NCI-H146 (cell line): ENCODE data around the gene ZFTA.
"Not testable (repeated sequence)": the region's sequence is repeated elsewhere in the genome, so short reads cannot be mapped to it uniquely, and the experiment has no call there.

Experiments used
- DNase-seq: peaks from one replicate; lab custom pipeline; 2025; lab: John Stamatoyannopoulos, UW

The ZFTA gene

GRCh38 chr11:63775191-63775590, 6.6 kb upstream of the ZFTA start:
- no peak for DNase-seq

GRCh38 chr11:63771741-63772318, 3.3 kb upstream of the ZFTA start:
- DNase-seq = not testable (repeated sequence)

- DNase-seq = no peak
These were observed 2.2 kb upstream of the ZFTA start for GRCh38 chr11:63770763-63771162.

GRCh38 chr11:63769714-63770455, 1.3 kb upstream of the ZFTA start:
- peak; percentile 91 for DNase-seq

DNA sequence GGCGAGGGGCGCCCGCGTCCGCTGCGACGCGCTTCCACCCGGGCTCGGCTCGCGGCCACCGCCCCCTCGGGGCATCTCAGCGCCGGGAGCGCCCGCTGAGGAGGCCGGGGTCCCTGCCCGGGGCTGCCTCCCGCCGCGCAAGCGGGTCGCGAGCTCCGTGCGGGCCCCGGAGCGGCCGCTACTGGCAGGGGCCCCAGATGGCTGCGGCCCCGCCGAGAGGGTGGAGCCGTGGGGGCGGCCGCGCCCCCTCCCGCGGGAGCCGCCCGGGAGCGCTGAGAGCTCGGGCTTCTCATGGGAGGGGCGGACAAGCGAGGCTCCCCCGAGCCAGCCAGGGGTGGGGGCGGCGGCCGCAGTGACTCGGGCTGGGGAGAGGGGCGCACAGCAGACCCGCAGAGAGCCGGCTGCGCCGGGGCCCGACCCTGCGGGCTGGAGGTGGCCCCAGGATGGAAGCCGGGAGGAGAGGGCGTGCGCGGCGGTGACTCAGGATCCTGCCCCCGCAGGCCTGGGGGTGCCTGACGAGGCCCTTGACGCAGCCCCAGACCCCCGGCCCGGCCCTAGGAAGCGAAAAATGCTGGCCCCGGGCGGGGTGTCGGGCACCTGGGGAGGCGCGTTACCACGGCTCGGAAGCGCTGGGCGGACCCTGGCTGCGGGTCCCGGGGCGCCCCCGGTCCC, 603 bp upstream of the ZFTA start:
- peak; percentile 74 for DNase-seq

DNA sequence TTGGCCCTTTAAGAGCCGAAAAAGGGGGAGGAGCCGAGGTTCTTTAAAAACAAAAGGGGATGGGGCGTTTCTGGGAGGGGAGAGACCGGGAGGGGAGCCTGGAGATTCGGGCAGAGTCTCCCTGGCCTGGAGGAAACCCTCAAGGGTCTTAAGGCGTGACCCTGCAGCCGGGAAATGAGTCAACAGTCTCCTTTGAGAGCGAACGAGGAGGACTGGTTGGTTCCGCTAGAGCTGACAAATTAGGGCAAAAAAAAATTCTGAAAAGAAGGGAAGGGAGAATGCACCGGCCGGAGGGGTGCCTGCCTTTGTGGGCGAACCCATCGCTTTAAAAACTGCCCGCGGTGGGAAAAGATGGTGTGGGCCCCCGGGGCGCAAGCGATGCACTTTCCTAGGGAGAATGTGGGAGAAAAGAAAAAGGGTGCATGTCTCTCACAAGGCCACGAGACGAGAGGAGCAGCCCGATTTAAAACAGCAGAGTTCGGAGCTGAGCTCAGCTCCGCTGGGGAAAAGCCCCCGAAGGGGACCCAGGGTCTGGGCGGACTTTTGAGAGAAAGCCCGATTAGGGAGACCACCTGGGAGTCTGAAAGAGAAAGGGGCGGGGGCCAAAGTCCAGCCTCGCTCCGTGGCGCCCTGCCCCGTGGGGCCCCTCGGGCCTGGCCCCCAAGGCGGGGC, 874 bp downstream of the ZFTA start:
- peak; percentile 77 for DNase-seq

GRCh38 chr11:63767267-63767564, 1.4 kb downstream of the ZFTA start:
- DNase-seq = no peak

DNA sequence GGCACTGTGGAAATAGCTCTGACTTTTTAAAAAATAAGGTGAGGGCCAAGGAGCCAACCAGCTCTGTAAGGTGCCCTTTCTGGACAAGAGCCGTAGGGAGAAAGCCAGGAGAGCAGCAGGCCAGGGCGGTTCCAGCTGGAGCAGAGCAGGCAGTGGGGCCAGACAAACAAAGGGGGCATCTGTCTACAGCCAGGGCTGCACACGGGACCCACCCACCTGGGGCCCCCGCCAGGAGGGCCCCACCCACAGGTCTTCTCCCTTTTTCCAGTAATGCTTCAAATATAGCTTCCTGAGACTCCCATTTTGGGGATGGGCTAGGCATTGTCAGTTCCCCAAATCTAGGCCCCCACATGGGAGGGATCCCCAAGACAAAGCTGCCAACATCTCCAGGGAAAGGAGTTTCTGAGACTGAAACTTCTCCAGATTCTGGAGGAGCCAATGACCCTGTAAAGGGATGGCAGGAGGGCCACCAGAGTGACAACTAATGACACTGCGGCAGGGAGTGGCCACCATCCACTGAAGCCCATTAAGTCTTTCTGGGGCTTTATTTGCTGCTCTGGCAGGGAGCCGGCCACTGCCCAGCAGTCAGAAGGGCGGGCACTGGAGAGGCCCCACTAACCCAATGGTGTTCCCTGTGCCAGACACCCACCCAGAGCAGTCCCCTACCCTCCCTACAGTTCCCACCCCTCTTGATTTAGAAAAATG, 1.9 kb downstream of the ZFTA start:
- DNase-seq = peak; percentile 39

- no peak for DNase-seq
These were observed 2.8 kb downstream of the ZFTA start for GRCh38 chr11:63765688-63766241.

DNA sequence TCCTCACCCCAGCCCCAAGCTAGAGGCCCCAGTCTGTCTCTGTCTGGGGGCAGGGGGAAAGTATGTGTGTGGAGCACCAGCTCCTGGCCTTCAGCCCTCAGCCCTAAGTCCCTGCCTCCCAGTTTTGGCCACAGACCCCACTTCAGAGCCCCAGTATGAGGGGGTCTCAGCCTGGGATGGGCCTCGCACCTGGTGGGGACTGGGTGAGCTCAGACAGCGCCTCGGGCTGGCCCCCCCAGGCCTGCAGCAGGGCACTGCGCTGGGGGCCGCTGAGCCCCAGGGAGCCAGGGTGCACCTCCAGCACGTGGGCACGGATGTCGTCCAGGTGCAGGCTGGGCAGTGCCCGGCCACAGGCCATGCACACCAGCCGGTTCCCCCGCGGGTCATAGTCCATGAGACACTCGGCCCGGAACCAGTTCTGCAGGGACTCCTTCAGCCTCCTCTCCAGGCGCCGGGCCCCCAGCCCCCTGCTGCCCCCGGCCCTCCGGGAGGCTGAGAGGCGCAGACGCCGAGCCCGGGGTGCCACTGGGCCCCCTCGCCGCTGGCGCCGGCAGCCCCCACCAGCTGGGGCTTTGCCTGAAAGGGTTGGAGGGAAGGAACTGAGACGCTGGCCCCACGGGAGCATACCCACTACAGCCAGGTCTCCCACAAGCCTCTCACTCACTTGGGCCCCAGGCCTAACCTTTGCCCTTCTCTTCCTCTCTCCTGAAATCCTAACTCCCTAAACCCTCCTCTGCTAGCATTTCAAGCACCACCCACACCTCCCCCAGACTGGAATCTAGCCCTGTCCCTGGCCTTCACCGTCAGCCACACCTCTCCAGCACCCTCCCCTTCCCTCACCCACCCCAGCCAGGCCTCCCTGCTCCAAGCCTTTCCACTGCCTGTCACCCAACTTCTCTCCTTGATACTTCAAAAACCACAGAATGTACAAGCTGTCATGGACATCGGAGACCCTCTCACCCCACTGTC, 3.6 kb downstream of the ZFTA start:
- no peak for DNase-seq

- no peak for DNase-seq
These were observed 4.3 kb downstream of the ZFTA start for GRCh38 chr11:63764340-63764678.

DNA sequence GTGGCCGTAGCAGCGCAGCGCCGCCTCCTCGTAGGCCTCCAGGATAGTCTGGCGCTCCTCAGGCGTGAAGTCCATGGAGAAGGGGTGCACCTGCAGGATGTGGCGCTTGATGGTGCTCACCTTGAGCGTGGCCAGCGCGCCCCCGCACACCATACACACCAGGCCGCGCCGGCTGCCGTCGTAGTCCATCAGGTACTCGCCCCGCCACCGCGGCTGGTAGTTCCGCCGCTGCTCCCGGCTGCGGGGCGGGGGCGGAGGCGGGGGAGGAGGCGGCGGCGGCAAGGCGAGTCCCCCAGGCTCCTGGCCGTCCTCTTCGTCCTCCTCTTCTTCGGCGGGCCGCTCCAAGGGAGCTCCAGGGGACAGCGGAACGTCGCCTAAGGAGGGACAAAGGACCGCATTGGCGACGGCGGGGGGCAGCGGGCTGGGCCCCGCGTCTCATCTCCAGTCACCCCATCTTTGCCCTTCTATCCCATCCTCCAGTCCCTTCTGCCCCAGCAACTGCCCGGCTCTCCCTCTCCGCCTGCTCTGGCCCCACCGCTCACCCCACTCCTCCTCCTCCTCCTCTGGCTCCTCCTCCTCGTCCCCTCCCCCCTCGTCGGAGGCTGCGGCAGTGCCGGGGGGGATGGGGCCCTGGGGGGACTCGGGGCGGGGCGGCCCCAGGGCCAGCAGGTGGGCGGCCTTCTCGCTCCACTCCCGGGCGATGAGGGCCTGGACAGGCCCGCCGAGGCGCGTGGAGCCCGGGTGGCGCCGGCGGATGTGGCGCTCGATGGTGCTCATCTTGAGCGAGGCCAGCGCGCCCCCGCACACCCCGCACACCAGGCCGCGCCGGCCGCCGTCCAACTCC, 4.9 kb downstream of the ZFTA start:
- no peak for DNase-seq

GRCh38 chr11:63762654-63763495, 5.7 kb downstream of the ZFTA start:
- no peak for DNase-seq

DNA sequence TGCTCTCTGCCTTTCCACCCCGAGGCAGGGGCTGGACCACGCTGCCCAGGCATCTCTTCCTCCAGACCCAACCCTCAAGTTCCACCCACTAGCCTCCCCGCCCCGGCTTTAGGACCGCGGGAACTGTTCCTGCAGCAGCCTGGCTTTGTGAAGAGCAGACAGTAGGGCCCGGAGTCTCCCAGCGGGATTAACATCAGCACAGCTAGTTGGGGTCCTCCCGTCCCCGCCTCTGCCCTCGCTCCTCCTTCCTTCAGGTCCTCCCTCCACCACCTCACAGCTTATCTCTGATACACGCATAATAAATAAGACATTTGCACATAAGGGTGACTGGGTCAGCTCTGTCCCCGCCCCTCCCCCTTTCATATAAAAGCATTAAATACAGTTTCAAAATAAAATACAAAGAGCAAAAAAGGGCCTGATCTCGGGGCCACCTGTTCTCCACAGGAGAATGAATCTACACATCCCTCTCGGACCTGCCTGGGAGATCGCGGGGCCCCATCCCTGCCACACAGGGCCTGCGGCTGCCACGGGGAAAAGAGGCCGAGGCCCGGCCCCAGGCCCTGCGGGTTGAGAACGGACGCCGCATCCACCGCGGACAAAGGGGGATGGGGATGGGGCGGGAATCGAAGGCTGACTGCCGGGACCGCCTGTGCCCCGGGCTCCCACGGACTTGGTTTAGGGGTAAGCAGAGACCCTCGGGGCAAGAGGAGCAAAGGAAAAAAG, 6.5 kb downstream of the ZFTA start:
- DNase-seq = no peak

- DNase-seq = peak; percentile 28
These were observed 7.4 kb downstream of the ZFTA start for GRCh38 chr11:63761188-63761587.

- DNase-seq = no peak
These were observed 8.0 kb downstream of the ZFTA start for GRCh38 chr11:63760487-63761079.

- DNase-seq = no peak
These were observed 11.4 kb downstream of the ZFTA start for GRCh38 chr11:63756919-63757761.
